SK-N-MC (cell line): ENCODE results near the gene HELZ.

ENCODE experiments used
- DNase-seq: peaks from one replicate; pipeline ENCODE4 v3.0.0-alpha.2; 2011; ENCODE audit warnings: low read depth, low spot score
- H3K27ac ChIP-seq: fragments of 200-600 bp; sonication (generic); 2 replicates; pipeline ENCODE4 v1.5.1; 2016; ENCODE audit warnings: mixed run types
- H3K36me3 ChIP-seq: fragments of 200-600 bp; sonication (generic); 2 replicates; pipeline ENCODE4 v1.6.1; 2017; ENCODE audit warnings: antibody characterized with exemption, low read length, mixed read lengths; ENCODE audit not compliant: insufficient read depth
- H3K4me3 ChIP-seq: fragments of 200-600 bp; sonication (generic); 2 replicates; pipeline ENCODE4 v1.5.1; 2016
- H3K9ac ChIP-seq: fragments of 200-600 bp; sonication (generic); 2 replicates; pipeline ENCODE4 v1.8.0; 2017; ENCODE audit warnings: mixed run types, mixed read lengths; ENCODE audit not compliant: insufficient read length
- H3K9me3 ChIP-seq: fragments of 200-600 bp; sonication (generic); 2 replicates; pipeline ENCODE4 v1.6.1; 2017; ENCODE audit warnings: low read depth, mild to moderate bottlenecking, antibody characterized with exemption, low read length, moderate library complexity, mixed read lengths
- EZH2 ChIP-seq: fragments of 200-600 bp; sonication (generic); IDR thresholded peaks from one replicate; pipeline ENCODE4 v1.6.1; 2017; ENCODE audit warnings: antibody characterized with exemption
- FOXP2 ChIP-seq: optimal IDR thresholded peaks from 2 replicates; pipeline ENCODE3; 2011; ENCODE audit warnings: mild to moderate bottlenecking, moderate library complexity; ENCODE audit not compliant: insufficient read depth; ENCODE audit errors: extremely low read length, control extremely low read depth
- POLR2AphosphoS5 ChIP-seq: IDR thresholded peaks from 2 replicates; pipeline ENCODE4 v1.6.1; 2012; ENCODE audit warnings: mild to moderate bottlenecking, low read depth, low read length, borderline replicate concordance

Gene HELZ

GRCh38 chr17:67082107-67082506 is 162.9 kb downstream of the HELZ start:
- Histone ChIP-seq H3K36me3 (peaks cover 18% of the 10 kb centered on the region), H3K4me3 (no peak overlapping the region), H3K27ac (no peak overlapping the region), H3K9me3 (no peaks in the 10 kb centered on the region), H3K9ac (no peak overlapping the region)
- no peak for DNase-seq
- TF ChIP-seq EZH2 (no peak), FOXP2 (no peak), POLR2AphosphoS5 (no peak)

GRCh38 chr17:67080804-67081203 is 164.2 kb downstream of the HELZ start:
- DNase-seq = no peak
- Histone ChIP-seq H3K9ac (no peak overlapping the region), H3K27ac (no peak overlapping the region), H3K9me3 (no peaks in the 10 kb centered on the region), H3K4me3 (no peak overlapping the region), H3K36me3 (peaks cover 8% of the 10 kb centered on the region)
- no peak for TF ChIP-seq EZH2
- TF ChIP-seq POLR2AphosphoS5 = no peak
- TF ChIP-seq FOXP2 = no peak

GRCh38 chr17:67079491-67079890 is 165.5 kb downstream of the HELZ start:
- H3K9me3 ChIP-seq = no peaks in the 10 kb centered on the region
- H3K27ac ChIP-seq = no peak overlapping the region
- H3K36me3 ChIP-seq = peaks cover 5% of the 10 kb centered on the region; the same call in 1 of the 2 replicates
- no peak overlapping the region for H3K4me3 ChIP-seq
- no peak for DNase-seq
- no peak overlapping the region for H3K9ac ChIP-seq
- TF ChIP-seq EZH2 (no peak), POLR2AphosphoS5 (no peak)

GRCh38 chr17:67078292-67078691 is 166.7 kb downstream of the HELZ start:
- Histone ChIP-seq H3K9me3 (no peaks in the 10 kb centered on the region), H3K27ac (no peak overlapping the region), H3K4me3 (no peak overlapping the region), H3K36me3 (peaks cover 8% of the 10 kb centered on the region), H3K9ac (no peak overlapping the region)
- no peak for DNase-seq
- no peak for TF ChIP-seq FOXP2
- no peak for TF ChIP-seq POLR2AphosphoS5
- no peak for TF ChIP-seq EZH2

- no peak for TF ChIP-seq FOXP2
- no peak for TF ChIP-seq EZH2
- TF ChIP-seq POLR2AphosphoS5 = no peak
- Histone ChIP-seq H3K4me3 (no peak overlapping the region), H3K27ac (no peak overlapping the region), H3K9me3 (no peaks in the 10 kb centered on the region), H3K36me3 (peaks cover 8% of the 10 kb centered on the region), H3K9ac (no peak overlapping the region)
- no peak for DNase-seq
Observed at GRCh38 chr17:67076290-67076689, 168.7 kb downstream of the HELZ start.

- no peak overlapping the region for H3K4me3 ChIP-seq
- H3K9ac ChIP-seq = no peak overlapping the region
- no peaks in the 10 kb centered on the region for H3K9me3 ChIP-seq
- no peak overlapping the region for H3K27ac ChIP-seq
- TF ChIP-seq FOXP2 (no peak), EZH2 (no peak), POLR2AphosphoS5 (no peak)
- DNase-seq = no peak
- H3K36me3 ChIP-seq = peaks cover 8% of the 10 kb centered on the region
Observed at GRCh38 chr17:67074781-67075180, 170.2 kb downstream of the HELZ start.

- H3K36me3 ChIP-seq = peaks cover 3% of the 10 kb centered on the region
- TF ChIP-seq FOXP2 (no peak), POLR2AphosphoS5 (no peak), EZH2 (no peak)
- H3K27ac ChIP-seq = no peak overlapping the region
- H3K9me3 ChIP-seq = no peaks in the 10 kb centered on the region
- no peak overlapping the region for H3K4me3 ChIP-seq
- H3K9ac ChIP-seq = no peak overlapping the region
- DNase-seq = no peak
Observed at GRCh38 chr17:67072885-67073284, 172.1 kb downstream of the HELZ start.

GRCh38 chr17:67071595-67071994 is 173.4 kb downstream of the HELZ start:
- Histone ChIP-seq H3K36me3 (peaks cover 3% of the 10 kb centered on the region), H3K9ac (no peak overlapping the region), H3K9me3 (no peaks in the 10 kb centered on the region), H3K27ac (no peak overlapping the region), H3K4me3 (no peak overlapping the region)
- no peak for DNase-seq
- no peak for TF ChIP-seq POLR2AphosphoS5
- TF ChIP-seq FOXP2 = no peak
- no peak for TF ChIP-seq EZH2

GRCh38 chr17:67069603-67070136 is 175.3 kb downstream of the HELZ start:
- Histone ChIP-seq H3K9me3 (no peaks in the 10 kb centered on the region), H3K36me3 (peaks cover 3% of the 10 kb centered on the region), H3K27ac (no peak overlapping the region), H3K9ac (no peak overlapping the region), H3K4me3 (no peak overlapping the region)
- no peak for DNase-seq
- TF ChIP-seq EZH2 = no peak
- no peak for TF ChIP-seq POLR2AphosphoS5
- no peak for TF ChIP-seq FOXP2

GRCh38 chr17:67068999-67069398 is 176.0 kb downstream of the HELZ start:
- no peak overlapping the region for H3K4me3 ChIP-seq
- no peak for TF ChIP-seq EZH2
- TF ChIP-seq POLR2AphosphoS5 = no peak
- no peak for TF ChIP-seq FOXP2
- no peak overlapping the region for H3K27ac ChIP-seq
- no peak for DNase-seq
- no peak overlapping the region for H3K9ac ChIP-seq
- H3K9me3 ChIP-seq = no peaks in the 10 kb centered on the region
- H3K36me3 ChIP-seq = peaks cover 3% of the 10 kb centered on the region
